Prostate gland (tissue), 2 donors: ENCODE results near the gene ERN1.

Source experiments
- POLR2A ChIP-seq: fragments of 450-650 bp; IDR thresholded peaks from one replicate; pipeline ENCODE4 v1.6.1; 2016; ENCODE audit warnings: antibody characterized with exemption, mild to moderate bottlenecking
- POLR2AphosphoS5 ChIP-seq: sonication (generic); formaldehyde crosslinking; IDR thresholded peaks from one replicate; pipeline ENCODE4 v1.6.1; 2017; ENCODE audit warnings: antibody characterized with exemption
- TF ChIP-seq, protein P1 (sequence below), 4 experiments: fragments of 200-600 bp in 2 of 4; fragments of 450-650 bp in 2 of 4; sonication (generic) in 2 of 4; IDR thresholded peaks; 1 replicate in 3 of 4; 2 replicates in 1 of 4; pipeline ENCODE4 v1.5.1; 2016 to 2019; ENCODE audit warnings: antibody characterized with exemption in 4 of 4, mild to moderate bottlenecking in 2 of 4, moderate library complexity in 2 of 4

DNA sequence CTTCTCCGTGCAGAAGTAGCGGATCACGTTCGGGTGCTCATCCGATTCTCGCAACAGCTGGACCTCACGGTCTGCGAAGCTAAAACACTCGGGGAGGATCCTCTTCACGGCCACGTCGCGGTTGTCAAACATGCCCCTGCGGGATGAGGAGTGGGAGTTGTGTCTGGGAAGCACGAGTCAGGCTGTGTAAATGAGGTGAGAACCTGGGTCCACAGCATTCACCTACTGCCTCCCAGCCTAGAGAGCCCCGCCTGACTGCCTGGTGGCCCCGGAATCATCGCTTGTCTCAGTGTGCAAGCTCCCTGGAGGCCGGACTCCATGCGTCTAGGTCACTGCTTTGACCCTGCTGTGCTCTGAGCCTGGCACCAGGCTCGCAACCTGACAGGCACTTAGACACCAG is 75.6 kb downstream of the ERN1 start:
- TF ChIP-seq, protein P1, sequence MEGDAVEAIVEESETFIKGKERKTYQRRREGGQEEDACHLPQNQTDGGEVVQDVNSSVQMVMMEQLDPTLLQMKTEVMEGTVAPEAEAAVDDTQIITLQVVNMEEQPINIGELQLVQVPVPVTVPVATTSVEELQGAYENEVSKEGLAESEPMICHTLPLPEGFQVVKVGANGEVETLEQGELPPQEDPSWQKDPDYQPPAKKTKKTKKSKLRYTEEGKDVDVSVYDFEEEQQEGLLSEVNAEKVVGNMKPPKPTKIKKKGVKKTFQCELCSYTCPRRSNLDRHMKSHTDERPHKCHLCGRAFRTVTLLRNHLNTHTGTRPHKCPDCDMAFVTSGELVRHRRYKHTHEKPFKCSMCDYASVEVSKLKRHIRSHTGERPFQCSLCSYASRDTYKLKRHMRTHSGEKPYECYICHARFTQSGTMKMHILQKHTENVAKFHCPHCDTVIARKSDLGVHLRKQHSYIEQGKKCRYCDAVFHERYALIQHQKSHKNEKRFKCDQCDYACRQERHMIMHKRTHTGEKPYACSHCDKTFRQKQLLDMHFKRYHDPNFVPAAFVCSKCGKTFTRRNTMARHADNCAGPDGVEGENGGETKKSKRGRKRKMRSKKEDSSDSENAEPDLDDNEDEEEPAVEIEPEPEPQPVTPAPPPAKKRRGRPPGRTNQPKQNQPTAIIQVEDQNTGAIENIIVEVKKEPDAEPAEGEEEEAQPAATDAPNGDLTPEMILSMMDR (IDR thresholded peaks at IDR 0.05): no peak
- TF ChIP-seq POLR2AphosphoS5 (no peak), POLR2A (no peak)
